ENCODE measurements around the gene HTR1B.

The HTR1B gene

GRCh38 chr6:77455271-77455670 lies 8.0 kb downstream of the HTR1B start:
- no peak for DNase-seq

GRCh38 chr6:77454386-77454785 lies 8.9 kb downstream of the HTR1B start:
- no peak for DNase-seq

- no peak for DNase-seq
Measured at GRCh38 chr6:77451466-77451865, 11.8 kb downstream of the HTR1B start.

GRCh38 chr6:77450924-77451323 lies 12.4 kb downstream of the HTR1B start:
- no peak for DNase-seq

GRCh38 chr6:77448546-77448945 lies 14.7 kb downstream of the HTR1B start:
- no peak for DNase-seq

GRCh38 chr6:77447254-77447653 lies 16.0 kb downstream of the HTR1B start:
- DNase-seq = no peak

- DNase-seq = no peak
Measured at GRCh38 chr6:77446249-77446648, 17.0 kb downstream of the HTR1B start.

- no peak for DNase-seq
Measured at GRCh38 chr6:77445214-77445613, 18.1 kb downstream of the HTR1B start.

GRCh38 chr6:77440206-77440976 lies 22.9 kb downstream of the HTR1B start:
- no peak for DNase-seq

GRCh38 chr6:77433888-77434287 lies 29.4 kb downstream of the HTR1B start:
- no peak for DNase-seq

GRCh38 chr6:77430504-77430903 lies 32.8 kb downstream of the HTR1B start:
- no peak for DNase-seq

GRCh38 chr6:77425671-77426070 lies 37.6 kb downstream of the HTR1B start:
- no peak for DNase-seq

- no peak for DNase-seq
Measured at GRCh38 chr6:77425216-77425615, 38.1 kb downstream of the HTR1B start.

GRCh38 chr6:77424761-77425160 lies 38.5 kb downstream of the HTR1B start:
- DNase-seq = no peak

GRCh38 chr6:77416839-77417238 lies 46.5 kb downstream of the HTR1B start:
- DNase-seq = no peak

- DNase-seq = no peak
Measured at GRCh38 chr6:77415706-77416105, 47.6 kb downstream of the HTR1B start.
